Measurements from ENCODE around the gene RAB20. TPM values are rescaled to one million over a fixed set of nuclear protein-coding genes. Genes with fewer than 3 reads are reported as not detected.

Gene RAB20
- polyA plus RNA-seq, 1 donor from 2014 or later, result not detected

- Histone ChIP-seq H3K4me3 (ENCODE audit: low read length) (no peak overlapping the region), H3F3A (ENCODE audit: insufficient read depth, low read length, poor library complexity, severe bottlenecking) (no peaks in the 10 kb centered on the region), H3K27ac (ENCODE audit: low read length) (no peak overlapping the region), H2AFZ (ENCODE audit: low read depth, low read length) (no peak overlapping the region), H3K9me3 (ENCODE audit: low read length) (no peaks in the 10 kb centered on the region), H3K79me2 (replicated peaks; ENCODE audit: insufficient read depth, low read length) (no peaks in the 10 kb centered on the region), H4K20me1 (ENCODE audit: insufficient read depth) (no peaks in the 10 kb centered on the region), H3K4me2 (ENCODE audit: low read length) (no peak overlapping the region), H3K9me2 (ENCODE audit: insufficient read depth, low read length) (no peaks in the 10 kb centered on the region), H3K27me3 (ENCODE audit: insufficient read depth, low read depth, low read length) (peaks cover 2% of the 10 kb centered on the region), H3K36me3 (ENCODE audit: insufficient read depth, low read length) (no peaks in the 10 kb centered on the region), H3K9ac (ENCODE audit: low read length) (no peak overlapping the region)
- no peak for TF ChIP-seq CTCF (IDR thresholded peaks at IDR 0.05; ENCODE audit: poor library complexity, severe bottlenecking)
Measured at GRCh38 chr13:110554227-110554836, 7.2 kb downstream of the RAB20 start.

- Histone ChIP-seq H4K20me1 (ENCODE audit: insufficient read depth) (no peaks in the 10 kb centered on the region), H3K9ac (ENCODE audit: low read length) (no peak overlapping the region), H3K27ac (ENCODE audit: low read length) (no peak overlapping the region), H3K27me3 (ENCODE audit: insufficient read depth, low read depth, low read length) (no peaks in the 10 kb centered on the region), H3K36me3 (ENCODE audit: insufficient read depth, low read length) (no peaks in the 10 kb centered on the region), H3K4me3 (ENCODE audit: low read length) (no peak overlapping the region), H3K79me2 (replicated peaks; ENCODE audit: insufficient read depth, low read length) (no peaks in the 10 kb centered on the region), H2AFZ (ENCODE audit: low read depth, low read length) (no peak overlapping the region), H3K4me2 (ENCODE audit: low read length) (no peak overlapping the region), H3K9me3 (ENCODE audit: low read length) (no peaks in the 10 kb centered on the region), H3F3A (ENCODE audit: insufficient read depth, low read length, poor library complexity, severe bottlenecking) (no peaks in the 10 kb centered on the region), H3K9me2 (ENCODE audit: insufficient read depth, low read length) (no peaks in the 10 kb centered on the region)
- TF ChIP-seq EP300 (conservative IDR thresholded peaks at IDR 0.05; ENCODE audit: poor library complexity, severe bottlenecking) (no peak), RAD21 (conservative IDR thresholded peaks at IDR 0.05) (no peak), MXI1 (conservative IDR thresholded peaks at IDR 0.05; ENCODE audit: poor library complexity, severe bottlenecking) (no peak), CTCF (IDR thresholded peaks at IDR 0.05; ENCODE audit: poor library complexity, severe bottlenecking) (no peak)
- TF ChIP-seq, protein P1, sequence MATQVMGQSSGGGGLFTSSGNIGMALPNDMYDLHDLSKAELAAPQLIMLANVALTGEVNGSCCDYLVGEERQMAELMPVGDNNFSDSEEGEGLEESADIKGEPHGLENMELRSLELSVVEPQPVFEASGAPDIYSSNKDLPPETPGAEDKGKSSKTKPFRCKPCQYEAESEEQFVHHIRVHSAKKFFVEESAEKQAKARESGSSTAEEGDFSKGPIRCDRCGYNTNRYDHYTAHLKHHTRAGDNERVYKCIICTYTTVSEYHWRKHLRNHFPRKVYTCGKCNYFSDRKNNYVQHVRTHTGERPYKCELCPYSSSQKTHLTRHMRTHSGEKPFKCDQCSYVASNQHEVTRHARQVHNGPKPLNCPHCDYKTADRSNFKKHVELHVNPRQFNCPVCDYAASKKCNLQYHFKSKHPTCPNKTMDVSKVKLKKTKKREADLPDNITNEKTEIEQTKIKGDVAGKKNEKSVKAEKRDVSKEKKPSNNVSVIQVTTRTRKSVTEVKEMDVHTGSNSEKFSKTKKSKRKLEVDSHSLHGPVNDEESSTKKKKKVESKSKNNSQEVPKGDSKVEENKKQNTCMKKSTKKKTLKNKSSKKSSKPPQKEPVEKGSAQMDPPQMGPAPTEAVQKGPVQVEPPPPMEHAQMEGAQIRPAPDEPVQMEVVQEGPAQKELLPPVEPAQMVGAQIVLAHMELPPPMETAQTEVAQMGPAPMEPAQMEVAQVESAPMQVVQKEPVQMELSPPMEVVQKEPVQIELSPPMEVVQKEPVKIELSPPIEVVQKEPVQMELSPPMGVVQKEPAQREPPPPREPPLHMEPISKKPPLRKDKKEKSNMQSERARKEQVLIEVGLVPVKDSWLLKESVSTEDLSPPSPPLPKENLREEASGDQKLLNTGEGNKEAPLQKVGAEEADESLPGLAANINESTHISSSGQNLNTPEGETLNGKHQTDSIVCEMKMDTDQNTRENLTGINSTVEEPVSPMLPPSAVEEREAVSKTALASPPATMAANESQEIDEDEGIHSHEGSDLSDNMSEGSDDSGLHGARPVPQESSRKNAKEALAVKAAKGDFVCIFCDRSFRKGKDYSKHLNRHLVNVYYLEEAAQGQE (IDR thresholded peaks at IDR 0.05; ENCODE audit: borderline replicate concordance), result no peak
Measured at GRCh38 chr13:110553417-110553816, 8.1 kb downstream of the RAB20 start.
